ENCODE data around the gene KIN. TPM values are rescaled to one million over a fixed set of nuclear protein-coding genes. Genes with fewer than 3 reads are reported as not detected.

Gene KIN
- total and polyA plus RNA-seq, 2 experiments from 2014 or later, result 7.3 to 7.4 TPM

GRCh38 chr10:7705341-7705740, 82.5 kb downstream of the KIN start:
- no peaks in the 10 kb centered on the region for H3K9me3 ChIP-seq (ENCODE audit: low read depth)
- no peaks in the 10 kb centered on the region for H3K36me3 ChIP-seq
- H3K27ac ChIP-seq, result no peak overlapping the region
- no peak overlapping the region for H3K4me3 ChIP-seq
- no peak for DNase-seq (ENCODE audit: low read depth in 1 of 2, low spot score in 1 of 2)
- no peaks in the 10 kb centered on the region for H3K4me1 ChIP-seq (ENCODE audit: low read depth)
- no peaks in the 10 kb centered on the region for H3K27me3 ChIP-seq
- no peak for TF ChIP-seq CTCF (IDR thresholded peaks at IDR 0.05; ENCODE audit: low read depth, low read length)

- Histone ChIP-seq H3K4me3 (no peak overlapping the region), H3K27me3 (no peaks in the 10 kb centered on the region), H3K9me3 (ENCODE audit: low read depth) (no peaks in the 10 kb centered on the region), H3K27ac (no peak overlapping the region), H3K36me3 (no peaks in the 10 kb centered on the region), H3K4me1 (ENCODE audit: low read depth) (no peaks in the 10 kb centered on the region)
- DNase-seq (ENCODE audit: low read depth in 1 of 2, low spot score in 1 of 2), result no peak
- TF ChIP-seq CTCF (IDR thresholded peaks at IDR 0.05; ENCODE audit: low read depth, low read length), result no peak
These were observed 83.4 kb downstream of the KIN start for GRCh38 chr10:7704071-7705016.

GRCh38 chr10:7703140-7703539, 84.7 kb downstream of the KIN start, which contains the start of gene ITIH2:
TSS of gene ITIH2 (plus strand) at chr10:7703316. CDS start at chr10:7703435, 119 bp downstream.
- TF ChIP-seq CTCF (IDR thresholded peaks at IDR 0.05; ENCODE audit: low read depth, low read length), result no peak

GRCh38 chr10:7702288-7702812, 85.4 kb downstream of the KIN start:
- DNase-seq (ENCODE audit: low read depth in 1 of 2, low spot score in 1 of 2), result no peak
- H3K36me3 ChIP-seq, result no peaks in the 10 kb centered on the region
- H3K4me1 ChIP-seq (ENCODE audit: low read depth), result no peaks in the 10 kb centered on the region
- H3K27me3 ChIP-seq, result no peaks in the 10 kb centered on the region
- H3K27ac ChIP-seq, result no peak overlapping the region
- no peak for TF ChIP-seq CTCF (IDR thresholded peaks at IDR 0.05; ENCODE audit: low read depth, low read length)
- no peak overlapping the region for H3K4me3 ChIP-seq
- H3K9me3 ChIP-seq (ENCODE audit: low read depth), result no peaks in the 10 kb centered on the region

More at GRCh38 chr10:7703140-7703539, 84.7 kb downstream of the KIN start, which contains the start of gene ITIH2:
- H3K9me3 ChIP-seq (ENCODE audit: low read depth), result no peaks in the 10 kb centered on the region
- H3K27ac ChIP-seq, result no peak within 1 kb of the TSS
- no peaks in the 10 kb centered on the region for H3K4me1 ChIP-seq (ENCODE audit: low read depth)
- H3K27me3 ChIP-seq, result no peaks in the 10 kb centered on the region
- no peak for DNase-seq (ENCODE audit: low read depth in 1 of 2, low spot score in 1 of 2)
- H3K36me3 ChIP-seq, result no peaks in the 10 kb centered on the region
- H3K4me3 ChIP-seq, result no peak within 1 kb of the TSS

- Histone ChIP-seq H3K4me3 (no peak overlapping the region), H3K9me3 (ENCODE audit: low read depth) (no peaks in the 10 kb centered on the region), H3K36me3 (no peaks in the 10 kb centered on the region), H3K27me3 (no peaks in the 10 kb centered on the region), H3K27ac (no peak overlapping the region), H3K4me1 (ENCODE audit: low read depth) (no peaks in the 10 kb centered on the region)
- no peak for TF ChIP-seq CTCF (IDR thresholded peaks at IDR 0.05; ENCODE audit: low read depth, low read length)
- no peak for DNase-seq (ENCODE audit: low read depth in 1 of 2, low spot score in 1 of 2)
These were observed 86.5 kb downstream of the KIN start for GRCh38 chr10:7701158-7701742.

Other genes with a start within 250 kb of the KIN start
- 0.11 and 0.60 TPM in 2 replicates for gene ITIH5, start 121.0 kb downstream of the KIN start, total RNA-seq
- gene ITIH5, start 121.0 kb downstream of the KIN start, polyA plus RNA-seq, result 0.11 TPM in 1 of 2 replicates, not detected in the other
- gene ITIH2, start 84.7 kb downstream of the KIN start, total RNA-seq, result not detected in 2 replicates
- 0.09 TPM in 1 of 2 replicates, not detected in the other for gene ITIH2, start 84.7 kb downstream of the KIN start, polyA plus RNA-seq
- gene ATP5F1C, start 184 bp upstream of the KIN start, total RNA-seq, result 341 and 498 TPM in 2 replicates
- 714 and 811 TPM in 2 replicates for gene ATP5F1C, start 184 bp upstream of the KIN start, polyA plus RNA-seq
- gene TAF3, start 30.5 kb upstream of the KIN start, total RNA-seq, result 3.9 and 4.1 TPM in 2 replicates
- gene TAF3, start 30.5 kb upstream of the KIN start, polyA plus RNA-seq, result 7.3 and 7.7 TPM in 2 replicates